IMR-90 (cell line): ENCODE measurements around the gene FRS3. TPM values are rescaled to one million over a fixed set of nuclear protein-coding genes. Genes with fewer than 3 reads are reported as not detected.

ENCODE experiments used
- ATAC-seq: fragments of 200-7000 bp; cut with Tn5 transposase; 2 replicates; pipeline ENCODE4 v1.9.1; 2020; ENCODE audit warnings: low read depth, mild to moderate bottlenecking, moderate library complexity
- BruUV-seq: library from RNA; stranded (reverse); fragments of 400-500 nt; replicated peaks from 2 replicates; lab custom pipeline; 2021; lab: Mats Ljungman, UMichigan
- CTCF ChIA-PET: fragments of 300-600 bp; formaldehyde crosslinking; extraction: SDS; loops from one replicate; lab custom pipeline; 2021; ENCODE audit warnings: antibody characterized with exemption; lab: Yijun Ruan, JAX
- POLR2A ChIA-PET: fragments of 300-600 bp; sonication (Branson Sonifier 250); formaldehyde crosslinking; loops from one replicate; lab custom pipeline; 2022; ENCODE audit warnings: antibody characterized with exemption; ENCODE audit not compliant: unreplicated experiment; lab: Charles Lee
- DNase-seq: peaks from one replicate; pipeline ENCODE4 v3.0.0; 2013
- H2AFZ ChIP-seq: replicated peaks from 2 replicates; pipeline ENCODE3; 2013; ENCODE audit warnings: low read length, mild to moderate bottlenecking; ENCODE audit not compliant: poor library complexity
- H2AK5ac ChIP-seq: 2 replicates; pipeline ENCODE4 v1.6.1; 2013; ENCODE audit warnings: low read depth, low read length, inconsistent platforms
- H2AK9ac ChIP-seq: replicated peaks from 2 replicates; pipeline ENCODE3; 2013; ENCODE audit warnings: mild to moderate bottlenecking, low read depth, low read length, moderate library complexity; ENCODE audit not compliant: poor library complexity
- H2BK120ac ChIP-seq: 2 replicates; pipeline ENCODE4 v1.6.1; 2013; ENCODE audit warnings: low read depth, low read length, inconsistent platforms
- H2BK15ac ChIP-seq: 3 replicates; pipeline ENCODE4 v1.6.1; 2013; ENCODE audit warnings: low read depth, low read length, inconsistent platforms
- H2BK20ac ChIP-seq: 2 replicates; pipeline ENCODE4 v1.6.1; 2013; ENCODE audit warnings: low read depth, mild to moderate bottlenecking, inconsistent platforms, low read length, moderate library complexity
- H2BK5ac ChIP-seq: 2 replicates; pipeline ENCODE4 v1.6.1; 2013; ENCODE audit warnings: mild to moderate bottlenecking, low read depth, low read length, inconsistent platforms; ENCODE audit not compliant: poor library complexity, severe bottlenecking
- H3K14ac ChIP-seq: replicated peaks from 2 replicates; pipeline ENCODE4 v1.6.1; 2013; ENCODE audit warnings: low read depth, low read length, inconsistent platforms
- H3K18ac ChIP-seq: 2 replicates; pipeline ENCODE4 v1.6.1; 2013; ENCODE audit warnings: low read depth, low read length, control low read depth
- H3K23ac ChIP-seq: 2 replicates; pipeline ENCODE4 v1.6.1; 2013; ENCODE audit warnings: low read depth, low read length, inconsistent platforms
- H3K27ac ChIP-seq: 2 replicates; pipeline ENCODE4 v1.5.1; 2013; ENCODE audit warnings: mild to moderate bottlenecking, control low read depth, low read length; ENCODE audit not compliant: insufficient read depth
- H3K27me3 ChIP-seq: 2 replicates; pipeline ENCODE4 v1.6.1; 2013; ENCODE audit warnings: low read length; ENCODE audit not compliant: control insufficient read depth, insufficient read depth
- H3K36me3 ChIP-seq: 2 replicates; pipeline ENCODE4 v1.6.1; 2013; ENCODE audit warnings: low read length, mixed read lengths; ENCODE audit not compliant: control insufficient read depth, insufficient read depth
- H3K4ac ChIP-seq: 2 replicates; pipeline ENCODE4 v1.6.1; 2013; ENCODE audit warnings: low read depth, low read length, inconsistent platforms
- H3K4me1 ChIP-seq: 2 replicates; pipeline ENCODE4 v1.6.1; 2013; ENCODE audit warnings: low read length, mixed read lengths; ENCODE audit not compliant: control insufficient read depth, insufficient read depth
- H3K4me2 ChIP-seq: 2 replicates; pipeline ENCODE4 v1.6.1; 2013; ENCODE audit warnings: low read depth, mild to moderate bottlenecking, control low read depth, low read length, moderate library complexity
- H3K4me3 ChIP-seq: 2 replicates; pipeline ENCODE4 v1.5.1; 2013; ENCODE audit warnings: low read depth, mild to moderate bottlenecking, control low read depth, low read length, moderate library complexity; ENCODE audit not compliant: insufficient read depth
- H3K56ac ChIP-seq: 2 replicates; pipeline ENCODE4 v1.6.1; 2013; ENCODE audit warnings: low read length, inconsistent platforms; ENCODE audit not compliant: insufficient read depth; ENCODE audit errors: extremely low read depth
- H3K79me1 ChIP-seq, 2 experiments: 2 replicates each; pipeline ENCODE4 v1.6.1; 2013; ENCODE audit warnings: low read length in 2 of 2, inconsistent platforms in 1 of 2, low read depth in 1 of 2
- H3K9ac ChIP-seq: 2 replicates; pipeline ENCODE4 v1.6.1; 2013; ENCODE audit warnings: low read depth, low read length, control low read depth
- H3K9me1 ChIP-seq: 2 replicates; pipeline ENCODE4 v1.6.1; 2013; ENCODE audit warnings: low read length, inconsistent platforms; ENCODE audit not compliant: insufficient read depth
- H3K9me3 ChIP-seq: 2 replicates; pipeline ENCODE4 v1.6.1; 2013; ENCODE audit warnings: low read length; ENCODE audit not compliant: control insufficient read depth, insufficient read depth
- H4K20me1 ChIP-seq: 2 replicates; pipeline ENCODE4 v1.6.1; 2013; ENCODE audit warnings: low read length, inconsistent platforms; ENCODE audit not compliant: insufficient read depth
- H4K5ac ChIP-seq: 2 replicates; pipeline ENCODE4 v1.6.1; 2013; ENCODE audit warnings: mild to moderate bottlenecking, low read depth, low read length, control low read depth
- H4K8ac ChIP-seq, 2 experiments: 2 replicates each; pipeline ENCODE4 v1.6.1; 2013; ENCODE audit warnings: low read depth in 2 of 2, low read length in 2 of 2, control low read depth in 1 of 2, inconsistent platforms in 1 of 2
- H4K91ac ChIP-seq: 2 replicates; pipeline ENCODE4 v1.6.1; 2013; ENCODE audit warnings: low read depth, low read length, inconsistent platforms; ENCODE audit not compliant: insufficient read depth
- BHLHE40 ChIP-seq: fragments of 150-350 bp; IDR thresholded peaks from 2 replicates; pipeline ENCODE4 v1.6.1; 2016; ENCODE audit warnings: mild to moderate bottlenecking, low read depth, low read length
- CEBPB ChIP-seq: IDR thresholded peaks from 2 replicates; pipeline ENCODE4 v1.6.1; 2012; ENCODE audit warnings: low read depth, low read length, improper control_type of control experiment
- CTCF ChIP-seq: conservative IDR thresholded peaks from 2 replicates; pipeline ENCODE4 v1.5.1; 2012; ENCODE audit warnings: mild to moderate bottlenecking, low read depth, low read length, improper control_type of control experiment
- FOS ChIP-seq: fragments of 150-350 bp; IDR thresholded peaks from 2 replicates; pipeline ENCODE4 v1.6.1; 2016; ENCODE audit warnings: low read depth, low read length
- MAFK ChIP-seq: IDR thresholded peaks from 2 replicates; pipeline ENCODE4 v1.6.1; 2012; ENCODE audit warnings: low read depth, low read length, improper control_type of control experiment
- MAZ ChIP-seq: IDR thresholded peaks from 2 replicates; pipeline ENCODE4 v1.6.1; 2012; ENCODE audit warnings: low read depth, mild to moderate bottlenecking, low read length, improper control_type of control experiment, moderate library complexity, borderline replicate concordance
- MXI1 ChIP-seq: IDR thresholded peaks from 2 replicates; pipeline ENCODE4 v1.6.1; 2012; ENCODE audit warnings: low read depth, mild to moderate bottlenecking, low read length, moderate library complexity, borderline replicate concordance
- POLR2A ChIP-seq: IDR thresholded peaks from 2 replicates; pipeline ENCODE4 v1.6.1; 2012; ENCODE audit warnings: mild to moderate bottlenecking, low read depth, low read length
- RAD21 ChIP-seq: IDR thresholded peaks from 2 replicates; pipeline ENCODE4 v1.6.1; 2012; ENCODE audit warnings: low read length, improper control_type of control experiment
- RCOR1 ChIP-seq: IDR thresholded peaks from 2 replicates; pipeline ENCODE4 v1.6.1; 2012; ENCODE audit warnings: mild to moderate bottlenecking, low read length, improper control_type of control experiment; ENCODE audit not compliant: insufficient replicate concordance
- RFX5 ChIP-seq: IDR thresholded peaks from 2 replicates; pipeline ENCODE4 v1.8.0; 2012; ENCODE audit warnings: low read depth, mild to moderate bottlenecking, low read length, moderate library complexity
- SMC3 ChIP-seq: fragments of 150-350 bp; IDR thresholded peaks from 2 replicates; pipeline ENCODE4 v1.6.1; 2016; ENCODE audit warnings: low read depth, mild to moderate bottlenecking, antibody characterized with exemption, low read length, moderate library complexity
- WGBS, 2 experiments: methylation state at CpG; one replicate each; pipeline versions ENCODE4 v1.1.5 to v1.1.7; 2013; ENCODE audit warnings: missing lambda C conversion rate in 2 of 2; ENCODE audit not compliant: insufficient read length in 1 of 2; ENCODE audit errors: extremely low coverage in 2 of 2; 5-methylcytosine and 5-hydroxymethylcytosine counted together
- dilution Hi-C: fragments of 300-500 bp; cut with HindIII; formaldehyde crosslinking; loops from one replicate; pipeline ENCODE4 v1.14.3; 2018; ENCODE audit warnings: low sequenced_read_pairs; ENCODE audit not compliant: unreplicated experiment
- in situ Hi-C: fragments of 300-500 bp; cut with MboI; formaldehyde crosslinking; loops from 3 replicates; pipeline ENCODE4 v1.14.3; 2019; ENCODE audit warnings: low sequenced_read_pairs, inconsistent platforms, mixed read lengths
- intact Hi-C: fragments of 100-400 bp; cut with micrococcal nuclease; formaldehyde crosslinking; loops from 2 replicates; pipeline ENCODE4 v1.10.0; 2022
- polyA plus RNA-seq, 3 experiments: library from polyadenylated mRNA; depleted of rRNA; stranded (reverse); fragments of >200 nt; gene quantifications; 2 replicates each; pipeline ENCODE4 v1.2.3, GENCODE V29; 2012; ENCODE audit warnings: low replicate concordance in 1 of 3
- total RNA-seq: library from RNA; depleted of rRNA; stranded (reverse); fragments of >200 nt; gene quantifications from 2 replicates; pipeline ENCODE4 v1.2.3, GENCODE V29; 2012

Gene FRS3
- total and polyA plus RNA-seq, 2 of the 4 experiments (the other 2 are of a cell fraction) = 0.54 to 3.8 TPM

GRCh38 chr6:41775293-41775882 is 4.3 kb downstream of the FRS3 start:
- Histone ChIP-seq H3K9me1 (no peaks in the 10 kb centered on the region), H4K20me1 (no peaks in the 10 kb centered on the region), H4K91ac (no peak overlapping the region), H3K4ac (no peak overlapping the region), H3K23ac (no peak overlapping the region), H3K14ac (no peak overlapping the region), H2BK5ac (no peak overlapping the region), H3K4me2 (no peak overlapping the region), H3K79me1 (peaks cover 10 to 16% of the 10 kb centered on the region in 2 experiments), H4K8ac (no peak overlapping the region), H3K27ac (no peak overlapping the region), H3K27me3 (no peaks in the 10 kb centered on the region), H3K36me3 (peaks cover 40% of the 10 kb centered on the region), H2AK9ac (no peak overlapping the region), H3K9me3 (no peaks in the 10 kb centered on the region), H2BK120ac (no peak overlapping the region), H4K5ac (no peak overlapping the region), H2BK15ac (no peak overlapping the region), H3K4me3 (no peak overlapping the region), H3K56ac (no peak overlapping the region), H2AK5ac (no peak overlapping the region), H2AFZ (no peak overlapping the region), H2BK20ac (no peak overlapping the region), H3K4me1 (peaks cover 5% of the 10 kb centered on the region), H3K18ac (no peak overlapping the region), H3K9ac (no peak overlapping the region)
- ATAC-seq (no peak), DNase-seq (no peak)
- CTCF ChIA-PET = interaction anchor here (0.5 to 1.2 kb wide), 3 partner anchors 34 to 407 kb away, joined by 3 read pairs; no protein-coding TSS in a partner anchor
- in situ Hi-C loops = no loop called here
- no CpG with 5 or more reads among the region's 13 CpGs for WGBS, 2 experiments
- TF ChIP-seq BHLHE40 (no peak), RFX5 (no peak), MAFK (no peak), SMC3 (no peak), MXI1 (no peak), MAZ (no peak), CTCF (no peak), RAD21 (no peak), RCOR1 (no peak), POLR2A (no peak), CEBPB (no peak), FOS (no peak)
- no TSS peak for BruUV-seq
- dilution Hi-C loops = no loop called here
- POLR2A ChIA-PET = no interaction called here
- intact Hi-C loops = loop anchor here (5.0 kb wide), 1 partner anchor 78 kb away; no protein-coding TSS in a partner anchor
